ENCODE results near the gene ATP4A.

Gene ATP4A

GRCh38 chr19:35539850-35540249 is 23.6 kb downstream of the ATP4A start:
- TF ChIP-seq, protein P1, sequence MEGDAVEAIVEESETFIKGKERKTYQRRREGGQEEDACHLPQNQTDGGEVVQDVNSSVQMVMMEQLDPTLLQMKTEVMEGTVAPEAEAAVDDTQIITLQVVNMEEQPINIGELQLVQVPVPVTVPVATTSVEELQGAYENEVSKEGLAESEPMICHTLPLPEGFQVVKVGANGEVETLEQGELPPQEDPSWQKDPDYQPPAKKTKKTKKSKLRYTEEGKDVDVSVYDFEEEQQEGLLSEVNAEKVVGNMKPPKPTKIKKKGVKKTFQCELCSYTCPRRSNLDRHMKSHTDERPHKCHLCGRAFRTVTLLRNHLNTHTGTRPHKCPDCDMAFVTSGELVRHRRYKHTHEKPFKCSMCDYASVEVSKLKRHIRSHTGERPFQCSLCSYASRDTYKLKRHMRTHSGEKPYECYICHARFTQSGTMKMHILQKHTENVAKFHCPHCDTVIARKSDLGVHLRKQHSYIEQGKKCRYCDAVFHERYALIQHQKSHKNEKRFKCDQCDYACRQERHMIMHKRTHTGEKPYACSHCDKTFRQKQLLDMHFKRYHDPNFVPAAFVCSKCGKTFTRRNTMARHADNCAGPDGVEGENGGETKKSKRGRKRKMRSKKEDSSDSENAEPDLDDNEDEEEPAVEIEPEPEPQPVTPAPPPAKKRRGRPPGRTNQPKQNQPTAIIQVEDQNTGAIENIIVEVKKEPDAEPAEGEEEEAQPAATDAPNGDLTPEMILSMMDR (IDR thresholded peaks at IDR 0.05; ENCODE audit: low read depth, low read length) = no peak
- DNase-seq (ENCODE audit: extremely low read depth, low read depth) = no peak

- no peak for DNase-seq (ENCODE audit: extremely low read depth, low read depth)
- TF ChIP-seq, protein P1 (IDR thresholded peaks at IDR 0.05; ENCODE audit: low read depth, low read length) = no peak
These were observed 24.1 kb downstream of the ATP4A start for GRCh38 chr19:35539314-35539713.

- TF ChIP-seq, protein P1 (IDR thresholded peaks at IDR 0.05; ENCODE audit: low read depth, low read length) = no peak
- no peak for DNase-seq (ENCODE audit: extremely low read depth, low read depth)
These were observed 28.5 kb downstream of the ATP4A start for GRCh38 chr19:35534803-35535480.

DNA sequence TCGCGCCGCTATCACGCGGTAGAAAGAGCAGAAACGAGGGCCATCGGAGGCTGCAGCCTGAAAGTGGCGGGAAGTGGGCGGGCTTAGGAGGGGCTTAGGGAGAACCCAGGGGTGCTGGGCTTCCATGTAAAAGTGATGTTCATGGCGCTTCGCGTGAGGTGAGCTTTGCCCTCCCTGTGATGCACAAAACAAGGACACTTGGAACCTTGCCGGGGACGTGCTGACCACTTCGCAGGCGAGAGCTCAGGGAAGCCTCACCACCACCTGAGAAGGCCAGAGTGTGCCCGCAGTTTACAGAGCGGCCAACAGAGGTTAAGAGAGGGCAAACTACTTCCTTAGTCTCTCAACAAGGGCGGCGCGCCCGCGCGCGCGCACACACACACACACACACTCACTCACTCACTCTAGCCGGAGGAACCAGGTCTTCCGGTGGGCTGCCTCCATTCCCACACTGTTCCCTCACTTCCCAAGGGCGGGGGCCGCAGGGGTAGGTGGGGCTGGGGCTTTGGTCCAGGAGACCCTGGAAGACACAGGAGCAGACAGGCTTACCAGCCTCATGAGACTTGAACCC is 29.6 kb downstream of the ATP4A start:
- TF ChIP-seq, protein P1 (IDR thresholded peaks at IDR 0.05; ENCODE audit: low read depth, low read length) = no peak
- no peak for DNase-seq (ENCODE audit: extremely low read depth, low read depth)

DNA sequence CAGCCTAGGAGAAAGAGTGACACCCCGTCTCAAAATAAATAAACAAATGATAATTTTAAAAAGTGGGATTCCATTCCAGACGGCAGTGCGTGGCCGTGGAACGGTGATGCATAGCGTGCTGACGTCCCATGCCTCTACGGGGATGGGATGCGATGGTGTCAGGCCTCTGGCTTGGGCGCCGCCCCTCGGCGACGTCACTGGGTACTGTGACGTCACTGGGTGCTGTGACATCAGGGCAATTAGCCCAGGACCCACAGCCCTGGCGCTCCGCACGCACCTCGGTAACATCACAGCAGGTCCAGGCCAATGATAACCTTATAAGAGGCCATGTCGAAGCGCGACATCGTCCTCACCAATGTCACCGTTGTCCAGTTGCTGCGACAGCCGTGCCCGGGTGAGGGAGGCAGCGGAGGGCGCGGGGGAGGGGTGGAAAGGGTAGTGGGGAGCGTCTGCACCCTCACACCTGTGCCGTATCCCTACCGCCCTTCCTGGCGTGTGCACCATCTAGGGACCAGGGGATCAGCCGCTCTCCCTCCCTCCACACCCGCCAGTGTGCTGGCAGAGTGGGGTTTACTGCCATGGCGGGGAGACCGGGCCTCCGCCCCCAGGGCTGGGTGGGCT is 30.1 kb downstream of the ATP4A start, which contains the start of gene GAPDHS:
Gene GAPDHS, plus strand, starts transcription at position 256 of the 621 bp plus-strand sequence. Its CDS starts 72 bp downstream, at position 328.
- DNase-seq (ENCODE audit: extremely low read depth, low read depth) = no peak
- TF ChIP-seq, protein P1 (IDR thresholded peaks at IDR 0.05; ENCODE audit: low read depth, low read length) = no peak

DNA sequence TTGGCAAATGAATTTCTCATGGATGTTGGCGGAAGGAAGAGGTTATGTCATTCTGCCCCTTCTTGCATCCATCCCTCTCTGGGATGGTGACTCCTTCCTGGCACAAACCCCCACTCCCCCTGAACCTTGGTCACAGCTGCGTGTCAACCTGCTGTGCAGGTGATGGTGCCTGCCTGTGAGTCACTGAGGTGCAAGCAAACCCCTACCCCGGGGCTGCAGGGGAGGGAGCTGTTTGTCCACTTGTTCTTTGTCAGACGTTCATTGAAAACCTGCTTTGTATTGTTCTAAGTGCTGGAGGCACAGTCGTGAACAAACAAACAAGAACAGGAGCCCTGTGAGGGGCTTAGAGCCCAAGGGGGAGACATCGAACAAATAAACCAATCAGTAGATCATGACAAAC is 32.2 kb downstream of the ATP4A start:
- TF ChIP-seq, protein P1 (IDR thresholded peaks at IDR 0.05; ENCODE audit: low read depth, low read length) = no peak
- DNase-seq (ENCODE audit: extremely low read depth, low read depth) = no peak
